Raji (cell line): ENCODE data around the gene COL5A1.

ENCODE experiments used
- POLR2A ChIP-seq: IDR thresholded peaks from 2 replicates; pipeline ENCODE4 v1.6.1; 2011; ENCODE audit warnings: low read depth, low read length, control low read depth; ENCODE audit not compliant: insufficient read depth

The COL5A1 gene

GRCh38 chr9:134707031-134707680 is 65.6 kb downstream of the COL5A1 start:
- TF ChIP-seq POLR2A = no peak

GRCh38 chr9:134707731-134708671 is 66.4 kb downstream of the COL5A1 start:
- no peak for TF ChIP-seq POLR2A

GRCh38 chr9:134708672-134709038 is 67.1 kb downstream of the COL5A1 start:
- no peak for TF ChIP-seq POLR2A

GRCh38 chr9:134709512-134710270 is 68.1 kb downstream of the COL5A1 start:
- TF ChIP-seq POLR2A = no peak

- TF ChIP-seq POLR2A = no peak
Observed at GRCh38 chr9:134710271-134710540, 68.6 kb downstream of the COL5A1 start.

GRCh38 chr9:134710901-134711300 is 69.3 kb downstream of the COL5A1 start:
- TF ChIP-seq POLR2A = no peak

GRCh38 chr9:134712243-134712642 is 70.6 kb downstream of the COL5A1 start:
- no peak for TF ChIP-seq POLR2A

- no peak for TF ChIP-seq POLR2A
Observed at GRCh38 chr9:134712926-134713325, 71.3 kb downstream of the COL5A1 start.

- no peak for TF ChIP-seq POLR2A
Observed at GRCh38 chr9:134716067-134716466, 74.5 kb downstream of the COL5A1 start.

GRCh38 chr9:134717056-134717455 is 75.5 kb downstream of the COL5A1 start:
- no peak for TF ChIP-seq POLR2A

GRCh38 chr9:134717924-134718645 is 76.5 kb downstream of the COL5A1 start:
- TF ChIP-seq POLR2A = no peak

GRCh38 chr9:134719331-134719730 is 77.7 kb downstream of the COL5A1 start:
- TF ChIP-seq POLR2A = no peak

- no peak for TF ChIP-seq POLR2A
Observed at GRCh38 chr9:134720136-134720753, 78.6 kb downstream of the COL5A1 start.

GRCh38 chr9:134720796-134721195 is 79.2 kb downstream of the COL5A1 start:
- TF ChIP-seq POLR2A = no peak

GRCh38 chr9:134721344-134721743 is 79.7 kb downstream of the COL5A1 start:
- TF ChIP-seq POLR2A = no peak
